HCT116 (cell line): ENCODE results near the gene DPYD. TPM values are rescaled to one million over a fixed set of nuclear protein-coding genes. Genes with fewer than 3 reads are reported as not detected.

Experiments
- ATAC-seq: fragments of 200-7000 bp; cut with Tn5 transposase; 2 replicates; pipeline ENCODE4 v1.9.1; 2020; ENCODE audit warnings: mild to moderate bottlenecking, moderate library complexity
- BruUV-seq: library from RNA; stranded (reverse); fragments of 400-500 nt; replicated peaks from 2 replicates; lab custom pipeline; 2021; lab: Mats Ljungman, UMichigan
- CTCF ChIA-PET: fragments of 300-600 bp; sonication (Branson Sonifier 250); formaldehyde crosslinking; loops from one replicate; lab custom pipeline; 2021; ENCODE audit warnings: antibody characterized with exemption; lab: Charles Lee
- POLR2A ChIA-PET: fragments of 300-600, 350-600 bp; sonication (Branson Sonifier 250); formaldehyde crosslinking; loops from one replicate; lab custom pipeline; 2021; ENCODE audit warnings: antibody characterized with exemption; lab: Charles Lee
- RAD21 ChIA-PET, 2 experiments: fragments of 300-600 bp; sonication (Branson Sonifier 250); formaldehyde crosslinking; loops; one replicate each; lab custom pipeline; 2023; ENCODE audit warnings: low total read pairs in 2 of 2; ENCODE audit not compliant: uncharacterized antibody in 2 of 2, unreplicated experiment in 2 of 2, low non-redundant PET in 1 of 2; lab: Charles Lee
- DNase-seq: peaks from one replicate; pipeline ENCODE4 v3.0.0-alpha.2; 2010; ENCODE audit warnings: low read depth, low spot score
- H2AFZ ChIP-seq: fragments of 200-600 bp; shearing (Covaris generic), sonication (generic); 2 replicates; pipeline ENCODE4 v1.6.1; 2017; ENCODE audit warnings: low read depth, mixed run types, mixed read lengths, antibody characterized with exemption, low read length; ENCODE audit not compliant: poor library complexity, severe bottlenecking
- H3K27ac ChIP-seq: 2 replicates; pipeline ENCODE4 v1.5.1; 2012; ENCODE audit warnings: low read depth, low read length
- H3K27me3 ChIP-seq: fragments of 200-600 bp; sonication (generic); 2 replicates; pipeline ENCODE4 v1.6.1; 2016; ENCODE audit warnings: mixed run types, low read length, mixed read lengths; ENCODE audit not compliant: insufficient read depth
- H3K36me3 ChIP-seq, 2 experiments: fragments of 200-500 bp in 1 of 2; fragments of 200-600 bp in 1 of 2; sonication (Bioruptor generic) in 1 of 2; sonication (generic) in 1 of 2; 2 replicates each; pipeline versions ENCODE4 v1.5.1 to v1.6.1; 2014 to 2016; ENCODE audit warnings: low read length in 2 of 2, inconsistent platforms in 1 of 2, mixed read lengths in 1 of 2, mixed run types in 1 of 2; ENCODE audit not compliant: insufficient read depth in 2 of 2, control insufficient read depth in 1 of 2
- H3K4me1 ChIP-seq, 2 experiments: fragments of 200-600 bp in 1 of 2; sonication (generic) in 1 of 2; 2 replicates each; pipeline versions ENCODE4 v1.5.1 to v1.6.1; 2012 to 2017; ENCODE audit warnings: low read length in 2 of 2, inconsistent platforms in 1 of 2, mild to moderate bottlenecking in 1 of 2, mixed read lengths in 1 of 2, mixed run types in 1 of 2, moderate library complexity in 1 of 2; ENCODE audit not compliant: insufficient read depth in 2 of 2, control insufficient read depth in 1 of 2
- H3K4me2 ChIP-seq: fragments of 200-600 bp; sonication (generic); 2 replicates; pipeline ENCODE4 v1.6.1; 2017; ENCODE audit warnings: mixed run types, low read length, mixed read lengths
- H3K4me3 ChIP-seq, 2 experiments: fragments of 200-600 bp in 1 of 2; sonication (generic) in 1 of 2; replicated peaks in 1 of 2; 2 replicates each; pipeline ENCODE4 v1.5.1; 2011 to 2016; ENCODE audit warnings: low read length in 2 of 2, control low read depth in 1 of 2, low read depth in 1 of 2, mild to moderate bottlenecking in 1 of 2, mixed read lengths in 1 of 2, mixed run types in 1 of 2
- H3K79me2 ChIP-seq: fragments of 200-600 bp; sonication (generic); 2 replicates; pipeline ENCODE4 v1.6.1; 2017; ENCODE audit warnings: mild to moderate bottlenecking, mixed run types, low read length, moderate library complexity, mixed read lengths; ENCODE audit not compliant: insufficient read depth
- H3K9ac ChIP-seq: fragments of 200-600 bp; sonication (generic); 2 replicates; pipeline ENCODE4 v1.6.1; 2016; ENCODE audit warnings: low read length, mixed read lengths
- H3K9me2 ChIP-seq: fragments of 200-600 bp; sonication (generic), shearing (Covaris generic); 2 replicates; pipeline ENCODE4 v1.6.1; 2017; ENCODE audit warnings: mixed run types, mild to moderate bottlenecking, moderate library complexity; ENCODE audit not compliant: insufficient read depth
- H3K9me3 ChIP-seq, 2 experiments: fragments of 200-500 bp in 1 of 2; fragments of 200-600 bp in 1 of 2; sonication (Bioruptor generic) in 1 of 2; sonication (generic) in 1 of 2; 2 replicates each; pipeline ENCODE4 v1.6.1; 2014 to 2017; ENCODE audit warnings: low read length in 2 of 2, mixed read lengths in 2 of 2, inconsistent platforms in 1 of 2, low read depth in 1 of 2, mild to moderate bottlenecking in 1 of 2, mixed run types in 1 of 2, moderate library complexity in 1 of 2; ENCODE audit not compliant: control insufficient read depth in 1 of 2, insufficient read depth in 1 of 2
- H4K20me1 ChIP-seq: fragments of 200-600 bp; sonication (generic), shearing (Covaris generic); 2 replicates; pipeline ENCODE4 v1.6.1; 2017; ENCODE audit warnings: mixed run types, mild to moderate bottlenecking, moderate library complexity; ENCODE audit not compliant: insufficient read depth
- ATF3 ChIP-seq: IDR thresholded peaks from 2 replicates; pipeline ENCODE4 v1.6.1; 2012
- CBX3 ChIP-seq: IDR thresholded peaks from 2 replicates; pipeline ENCODE4 v1.6.1; 2012; ENCODE audit warnings: low read depth
- CEBPB ChIP-seq: IDR thresholded peaks from 2 replicates; pipeline ENCODE4 v1.6.1; 2012; ENCODE audit warnings: low read depth
- EGR1 ChIP-seq: IDR thresholded peaks from 2 replicates; pipeline ENCODE4 v1.6.1; 2012; ENCODE audit warnings: low read depth
- ELF1 ChIP-seq: IDR thresholded peaks from 2 replicates; pipeline ENCODE4 v1.6.1; 2012; ENCODE audit warnings: low read depth, borderline replicate concordance
- EZH2 ChIP-seq: fragments of 200-600 bp; sonication (generic); IDR thresholded peaks from 2 replicates; pipeline ENCODE4 v1.6.1; 2017; ENCODE audit warnings: antibody characterized with exemption, mixed run types
- MAX ChIP-seq: IDR thresholded peaks from 2 replicates; pipeline ENCODE4 v1.6.1; 2012
- POLR2AphosphoS5 ChIP-seq: IDR thresholded peaks from 2 replicates; pipeline ENCODE4 v1.6.1; 2011; ENCODE audit warnings: mild to moderate bottlenecking, low read depth, low read length, moderate library complexity
- REST ChIP-seq: IDR thresholded peaks from 2 replicates; pipeline ENCODE4 v1.6.1; 2012; ENCODE audit warnings: low read depth
- SIN3A ChIP-seq: IDR thresholded peaks from 2 replicates; pipeline ENCODE4 v1.6.1; 2012; ENCODE audit warnings: low read depth
- SP1 ChIP-seq: IDR thresholded peaks from 2 replicates; pipeline ENCODE4 v1.6.1; 2012; ENCODE audit warnings: low read depth
- SRF ChIP-seq: IDR thresholded peaks from 2 replicates; pipeline ENCODE4 v1.6.1; 2012; ENCODE audit warnings: low read depth
- ZBTB33 ChIP-seq: IDR thresholded peaks from 2 replicates; pipeline ENCODE4 v1.6.1; 2011; ENCODE audit warnings: mild to moderate bottlenecking, low read length, moderate library complexity; ENCODE audit not compliant: insufficient replicate concordance; ENCODE audit errors: extremely low read depth
- intact Hi-C: fragments of 100-400 bp; cut with micrococcal nuclease; formaldehyde crosslinking; loops from 2 replicates; pipeline ENCODE4 v1.10.0; 2022
- total RNA-seq: library from RNA; stranded (reverse); gene quantifications from one replicate; pipeline ENCODE4 v1.2.1, GENCODE V29; 2021; ENCODE audit not compliant: unreplicated experiment

The DPYD gene
- total RNA-seq, 1 experiment from 2014 or later = 1.7 TPM

- POLR2A ChIA-PET = no interaction called here
- H4K20me1 ChIP-seq = no peaks in the 10 kb centered on the region
- H3K79me2 ChIP-seq = no peaks in the 10 kb centered on the region
- no peaks in the 10 kb centered on the region for H3K36me3 ChIP-seq
- no peak overlapping the region for H3K4me2 ChIP-seq
- no peak overlapping the region for H3K4me3 ChIP-seq
- no peak overlapping the region for H2AFZ ChIP-seq
- CTCF ChIA-PET = no interaction called here
- ATAC-seq (no peak), DNase-seq (no peak)
- intact Hi-C loops = no loop called here
- no peaks in the 10 kb centered on the region for H3K9me2 ChIP-seq
- BruUV-seq = no TSS peak
- no peaks in the 10 kb centered on the region for H3K4me1 ChIP-seq
- H3K9me3 ChIP-seq = no peaks in the 10 kb centered on the region
- H3K9ac ChIP-seq = no peak overlapping the region
- H3K27ac ChIP-seq = no peak overlapping the region
- H3K27me3 ChIP-seq = no peaks in the 10 kb centered on the region
- RAD21 ChIA-PET = no interaction called here
- TF ChIP-seq CBX3 = no peak
Observed at GRCh38 chr1:97791251-97791650, 129.6 kb downstream of the DPYD start.

GRCh38 chr1:97787231-97787630, 133.6 kb downstream of the DPYD start:
- intact Hi-C loops = no loop called here
- H3K36me3 ChIP-seq = no peaks in the 10 kb centered on the region
- ChIA-PET RAD21 (no interaction called here), POLR2A (no interaction called here), CTCF (no interaction called here)
- H3K9me2 ChIP-seq = no peaks in the 10 kb centered on the region
- no peak for DNase-seq
- no peaks in the 10 kb centered on the region for H3K79me2 ChIP-seq
- no peaks in the 10 kb centered on the region for H4K20me1 ChIP-seq
- H3K27ac ChIP-seq = no peak overlapping the region
- H3K9me3 ChIP-seq = no peaks in the 10 kb centered on the region
- BruUV-seq = no TSS peak
- no peaks in the 10 kb centered on the region for H3K4me1 ChIP-seq
- H3K27me3 ChIP-seq = no peaks in the 10 kb centered on the region
- ATAC-seq = no peak
- H3K9ac ChIP-seq = no peak overlapping the region
- no peak overlapping the region for H2AFZ ChIP-seq
- no peak overlapping the region for H3K4me2 ChIP-seq
- no peak overlapping the region for H3K4me3 ChIP-seq
- TF ChIP-seq ATF3 (no peak), ELF1 (no peak), SP1 (no peak), ZBTB33 (no peak), CEBPB (no peak), SRF (no peak), EGR1 (no peak), SIN3A (no peak), REST (no peak), EZH2 (no peak), MAX (no peak), CBX3 (no peak), POLR2AphosphoS5 (no peak)
